Lower leg skin (tissue), 3 donors: ENCODE results near the gene ACSM4.

Experiments
- POLR2A ChIP-seq, 2 donors: fragments of 450-650 bp; IDR thresholded peaks; one replicate each; pipeline ENCODE4 v1.6.1; 2016 to 2017; ENCODE audit warnings: antibody characterized with exemption in 2 of 2, mild to moderate bottlenecking in 1 of 2, moderate library complexity in 1 of 2
- TF ChIP-seq, protein P1 (sequence below), 3 donors: fragments of 450-650 bp; IDR thresholded peaks; one replicate each; pipeline ENCODE4 v1.5.1; 2016; ENCODE audit warnings: antibody characterized with exemption in 3 of 3, mild to moderate bottlenecking in 3 of 3, moderate library complexity in 2 of 3

DNA sequence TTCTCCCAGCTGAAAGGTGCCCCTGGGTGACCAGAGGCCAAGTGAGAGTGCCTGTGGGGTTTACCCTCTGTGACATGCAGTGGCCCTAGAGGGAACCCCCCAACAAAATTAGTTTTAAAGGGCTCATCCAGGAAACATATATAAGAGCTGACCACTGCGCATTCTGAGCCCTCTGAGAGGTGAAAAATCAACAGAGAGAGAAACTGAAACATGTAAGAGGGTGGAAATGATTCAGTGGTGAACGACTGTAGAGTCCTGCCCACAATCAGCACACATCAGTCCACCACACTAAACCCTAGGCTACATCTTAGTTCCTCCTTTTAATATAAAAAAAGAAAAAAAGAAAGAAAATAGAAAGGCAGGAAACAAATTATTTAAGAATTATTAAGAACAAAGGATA is 21.0 kb upstream of the ACSM4 start:
- TF ChIP-seq, protein P1, sequence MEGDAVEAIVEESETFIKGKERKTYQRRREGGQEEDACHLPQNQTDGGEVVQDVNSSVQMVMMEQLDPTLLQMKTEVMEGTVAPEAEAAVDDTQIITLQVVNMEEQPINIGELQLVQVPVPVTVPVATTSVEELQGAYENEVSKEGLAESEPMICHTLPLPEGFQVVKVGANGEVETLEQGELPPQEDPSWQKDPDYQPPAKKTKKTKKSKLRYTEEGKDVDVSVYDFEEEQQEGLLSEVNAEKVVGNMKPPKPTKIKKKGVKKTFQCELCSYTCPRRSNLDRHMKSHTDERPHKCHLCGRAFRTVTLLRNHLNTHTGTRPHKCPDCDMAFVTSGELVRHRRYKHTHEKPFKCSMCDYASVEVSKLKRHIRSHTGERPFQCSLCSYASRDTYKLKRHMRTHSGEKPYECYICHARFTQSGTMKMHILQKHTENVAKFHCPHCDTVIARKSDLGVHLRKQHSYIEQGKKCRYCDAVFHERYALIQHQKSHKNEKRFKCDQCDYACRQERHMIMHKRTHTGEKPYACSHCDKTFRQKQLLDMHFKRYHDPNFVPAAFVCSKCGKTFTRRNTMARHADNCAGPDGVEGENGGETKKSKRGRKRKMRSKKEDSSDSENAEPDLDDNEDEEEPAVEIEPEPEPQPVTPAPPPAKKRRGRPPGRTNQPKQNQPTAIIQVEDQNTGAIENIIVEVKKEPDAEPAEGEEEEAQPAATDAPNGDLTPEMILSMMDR (IDR thresholded peaks at IDR 0.05): no peak
- no peak for TF ChIP-seq POLR2A (IDR thresholded peaks at IDR 0.05)
